Pons (tissue), 1 donor: ENCODE data around the gene KCNK1.
A peak's percentile ranks its signal among the peaks of the same experiment; 100 is the strongest.
"Not testable (repeated sequence)": the region's sequence is repeated elsewhere in the genome, so short reads cannot be mapped to it uniquely, and the experiment has no call there.

Source experiments
- DNase-seq: peaks from one replicate; pipeline ENCODE4 v3.0.0-alpha.2; 2016; ENCODE audit warnings: low spot score

Gene KCNK1

DNA sequence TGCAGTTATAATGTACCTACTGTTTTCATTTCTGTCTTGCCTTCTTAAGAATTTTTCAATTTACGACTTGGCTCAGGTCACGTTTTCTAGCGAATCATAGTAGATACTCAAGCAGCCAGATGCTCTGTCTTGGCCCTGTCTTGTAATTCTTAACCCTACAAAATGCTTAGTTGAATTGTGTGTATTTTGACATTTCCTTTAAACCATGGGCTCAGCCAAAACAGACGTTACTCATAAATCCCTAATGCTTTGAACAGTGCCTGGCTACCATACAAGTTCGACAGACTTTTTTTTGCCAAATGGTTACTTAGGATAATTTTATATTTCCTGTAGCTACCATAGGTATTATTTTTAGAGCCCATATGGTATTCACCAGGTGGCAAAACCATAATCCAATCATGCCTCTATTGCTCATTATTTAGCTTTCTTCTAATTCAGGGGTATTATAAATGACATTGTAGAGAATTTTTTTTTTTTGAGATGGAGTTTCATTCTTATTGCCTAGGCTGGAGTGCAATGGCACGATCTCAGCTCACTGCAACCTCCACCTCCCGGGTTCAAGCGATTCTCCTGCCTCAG lies 54.3 kb downstream of the KCNK1 start:
- no peak for DNase-seq

DNA sequence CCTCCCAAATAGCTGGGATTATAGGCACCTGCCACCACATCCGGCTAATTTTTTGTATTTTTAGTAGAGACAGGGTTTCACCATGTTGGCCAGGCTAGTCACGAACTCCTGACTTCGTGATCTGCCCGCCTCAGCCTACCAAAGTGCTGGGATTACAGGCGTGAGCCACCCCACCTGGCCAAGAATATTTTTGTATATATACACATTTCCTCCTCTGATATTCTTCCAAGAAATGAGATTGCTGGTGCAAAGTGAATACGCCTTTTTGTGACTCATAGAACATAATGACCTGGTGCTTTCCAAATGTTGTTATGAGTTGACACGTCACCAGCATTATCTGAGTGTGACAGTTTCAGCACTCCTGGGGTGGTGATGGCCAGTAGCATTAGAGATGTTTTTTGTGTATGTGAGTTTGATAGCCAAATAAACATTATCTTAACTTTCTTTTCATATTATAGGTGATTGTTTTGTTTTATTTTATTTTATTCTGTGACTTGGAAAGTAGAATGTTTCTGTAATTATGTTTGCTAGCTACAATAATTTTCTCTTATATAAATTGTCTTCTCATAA lies 54.9 kb downstream of the KCNK1 start:
- DNase-seq = no peak

DNA sequence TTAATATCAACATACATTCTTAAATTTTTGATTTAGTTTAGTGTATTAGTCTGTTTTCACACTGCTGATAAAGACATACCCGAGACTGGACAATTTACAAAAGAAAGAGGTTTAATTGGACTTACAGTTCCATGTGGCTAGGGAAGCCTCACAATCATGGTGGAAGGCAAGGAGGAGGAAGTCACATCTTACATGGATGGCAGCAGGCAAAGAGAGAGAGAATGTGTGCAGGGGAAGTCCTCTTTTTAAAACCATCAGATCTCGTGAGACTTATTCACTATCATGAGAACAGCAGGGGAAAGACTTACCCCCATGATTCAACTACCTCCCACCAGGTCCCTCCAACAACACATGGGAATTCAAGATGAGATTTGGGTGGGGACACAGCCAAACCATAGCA lies 56.5 kb downstream of the KCNK1 start:
- not testable (repeated sequence) for DNase-seq

DNA sequence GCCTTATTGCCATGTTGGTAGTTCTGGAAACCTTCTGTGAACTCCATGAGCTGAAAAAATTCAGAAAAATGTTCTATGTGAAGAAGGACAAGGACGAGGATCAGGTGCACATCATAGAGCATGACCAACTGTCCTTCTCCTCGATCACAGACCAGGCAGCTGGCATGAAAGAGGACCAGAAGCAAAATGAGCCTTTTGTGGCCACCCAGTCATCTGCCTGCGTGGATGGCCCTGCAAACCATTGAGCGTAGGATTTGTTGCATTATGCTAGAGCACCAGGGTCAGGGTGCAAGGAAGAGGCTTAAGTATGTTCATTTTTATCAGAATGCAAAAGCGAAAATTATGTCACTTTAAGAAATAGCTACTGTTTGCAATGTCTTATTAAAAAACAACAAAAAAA lies 57.4 kb downstream of the KCNK1 start:
- DNase-seq = peak; percentile 77

DNA sequence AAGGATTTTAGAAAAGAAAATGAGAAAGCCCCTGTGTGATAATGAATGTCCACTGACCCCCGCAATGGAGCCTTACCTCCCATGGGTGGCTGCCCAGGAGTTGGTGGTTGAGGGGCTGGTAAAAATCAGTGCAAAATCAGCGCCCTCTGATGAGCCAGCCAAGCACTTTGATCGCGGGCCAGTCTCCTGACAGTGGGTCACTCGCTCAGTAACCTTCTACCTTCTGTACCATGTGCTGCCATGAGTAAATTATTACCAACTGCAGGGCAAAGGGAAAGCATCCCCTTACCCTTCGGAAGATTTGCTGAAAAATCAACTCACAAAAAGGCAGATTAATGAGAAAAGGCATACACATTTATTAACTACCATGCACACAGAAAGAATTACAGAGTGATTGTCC lies 58.8 kb downstream of the KCNK1 start:
- no peak for DNase-seq

DNA sequence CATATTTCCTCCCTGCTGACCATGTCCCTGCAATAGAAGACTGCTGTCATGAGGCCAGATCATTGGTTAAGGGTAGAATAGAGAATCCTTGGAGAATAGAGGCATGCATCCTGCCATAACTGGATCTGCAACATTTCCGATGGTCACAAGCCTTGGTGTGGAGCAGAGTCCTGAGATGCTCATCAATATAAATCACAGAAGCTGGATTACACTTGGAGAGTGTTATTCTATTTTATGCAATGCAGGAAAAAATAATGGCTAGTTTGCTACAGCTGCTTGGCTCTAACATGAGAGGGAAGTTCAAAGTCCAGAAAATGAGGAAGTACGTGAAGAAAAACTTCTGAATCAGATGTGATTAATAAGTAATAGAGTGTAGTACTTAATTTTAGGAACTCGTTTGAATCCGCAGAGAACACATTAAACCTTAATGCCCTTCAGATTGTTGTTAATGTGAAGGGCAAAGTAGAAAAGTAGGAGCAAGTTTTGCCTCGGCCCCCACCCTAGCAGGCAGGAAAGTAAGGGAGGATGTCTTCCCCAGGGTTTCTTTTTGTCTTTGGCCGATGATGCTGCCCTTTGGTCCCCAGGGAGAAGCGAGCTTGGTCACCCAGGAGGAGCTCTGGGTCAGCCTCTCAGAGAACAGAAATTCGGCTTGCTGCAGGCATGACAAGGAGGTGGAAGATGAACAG lies 59.5 kb downstream of the KCNK1 start:
- no peak for DNase-seq

DNA sequence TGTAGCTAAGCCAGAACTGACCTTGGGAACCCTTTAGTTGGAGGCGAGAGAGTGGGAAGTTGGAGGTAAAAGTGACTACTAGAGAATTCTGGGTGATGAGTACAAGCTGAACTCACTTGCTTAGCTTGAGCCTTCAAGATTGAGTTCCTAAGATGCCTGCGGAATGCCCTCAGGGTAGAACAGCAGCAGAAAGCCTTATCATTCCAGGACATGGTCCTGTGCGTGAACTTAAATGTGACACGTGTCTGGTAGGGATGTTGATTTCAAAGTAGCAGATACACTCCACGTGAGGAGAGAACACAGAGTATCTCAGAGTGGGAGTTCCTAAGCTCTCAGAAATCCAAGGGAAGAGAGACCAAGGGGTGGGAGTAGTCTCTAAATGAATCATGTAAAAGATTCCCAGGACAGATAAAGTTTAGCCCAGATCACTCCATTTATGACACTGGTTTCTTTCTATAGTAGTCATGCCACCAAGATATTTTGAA lies 60.1 kb downstream of the KCNK1 start:
- no peak for DNase-seq

DNA sequence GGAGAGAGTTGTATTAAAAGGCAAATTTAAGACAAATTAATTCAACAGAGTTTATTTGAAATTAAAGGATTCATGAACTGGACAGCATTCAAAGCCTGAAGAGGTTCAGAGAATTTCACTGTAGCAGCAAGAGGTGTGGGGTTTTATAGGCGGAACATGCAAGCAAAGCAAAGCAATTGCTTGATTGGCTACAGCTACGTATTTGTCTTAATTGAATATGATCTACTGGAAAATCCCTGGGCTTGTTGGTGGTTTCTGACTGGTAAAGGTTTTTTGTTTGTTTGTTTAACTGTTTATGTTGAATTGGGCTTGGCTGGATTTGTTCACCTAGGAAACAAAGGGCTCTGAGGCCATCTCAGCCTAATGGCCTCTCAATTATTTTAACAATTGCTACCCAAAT lies 61.5 kb downstream of the KCNK1 start:
- no peak for DNase-seq

DNA sequence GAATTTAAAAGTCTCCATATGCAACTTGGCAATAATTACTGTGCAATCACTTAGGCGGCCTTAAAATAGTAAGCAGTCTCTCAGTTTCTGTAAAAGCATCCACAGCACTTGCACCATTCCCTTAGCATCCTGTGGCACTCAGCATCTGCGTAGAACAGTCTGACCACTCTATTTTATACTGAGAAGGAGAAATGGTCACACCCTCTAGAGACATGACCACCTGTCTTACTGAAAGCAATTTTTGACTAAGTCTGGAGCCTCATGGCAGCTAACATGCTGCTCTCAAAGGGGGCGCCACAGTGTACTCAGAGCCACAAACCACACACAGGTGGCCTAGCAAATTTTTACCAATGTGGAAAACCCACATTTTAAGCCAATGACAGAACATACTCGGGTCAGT lies 62.0 kb downstream of the KCNK1 start:
- DNase-seq = no peak

DNA sequence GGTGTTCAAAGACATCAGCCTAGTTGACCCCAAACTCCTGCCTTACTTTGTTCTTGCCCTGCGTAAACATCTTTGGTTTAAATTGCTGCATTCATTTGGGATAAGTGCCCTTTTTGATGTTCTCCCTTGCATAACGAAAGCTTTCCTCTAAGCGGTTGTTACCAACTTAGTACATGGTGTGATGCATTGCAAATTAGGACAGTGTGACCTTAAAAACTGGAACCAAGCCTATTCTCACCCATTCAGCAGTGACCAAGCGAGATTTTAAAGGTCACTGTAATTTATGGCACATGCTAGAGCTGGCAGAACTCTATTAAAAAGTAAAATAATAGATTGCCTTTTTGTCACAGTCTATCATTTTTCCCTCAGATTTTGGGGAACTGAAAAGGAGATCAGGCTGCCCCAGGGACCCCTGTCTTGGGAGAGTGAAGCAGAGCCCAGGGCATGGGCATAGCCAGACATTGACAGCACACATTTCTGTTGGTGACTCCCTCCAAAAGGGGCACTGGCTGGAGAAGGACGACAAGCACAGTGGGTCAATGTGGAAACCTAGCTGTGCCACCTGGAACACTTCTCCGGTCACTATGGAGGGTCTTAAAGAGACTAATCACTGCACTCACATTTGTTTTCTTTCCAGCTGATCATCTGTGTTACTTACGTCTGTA lies 63.9 kb downstream of the KCNK1 start:
- no peak for DNase-seq

DNA sequence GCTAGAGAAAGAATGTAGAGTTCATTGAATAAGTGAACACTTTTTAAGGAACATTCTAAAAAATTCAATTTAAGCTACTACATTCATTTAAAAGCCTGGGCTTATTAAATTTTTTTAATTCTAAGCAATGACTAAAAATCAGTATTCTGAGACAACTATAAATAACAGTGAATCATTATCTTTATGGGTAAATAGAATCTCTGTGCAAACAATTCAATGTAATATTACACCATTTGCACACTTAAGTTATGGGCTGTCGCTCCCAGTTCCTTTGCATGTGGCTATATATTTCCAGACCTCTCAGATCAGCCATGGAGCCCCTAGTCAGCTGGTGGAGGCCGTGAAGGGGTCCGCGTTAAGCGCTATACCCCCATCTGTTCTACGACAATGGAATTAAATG lies 65.1 kb downstream of the KCNK1 start:
- no peak for DNase-seq

DNA sequence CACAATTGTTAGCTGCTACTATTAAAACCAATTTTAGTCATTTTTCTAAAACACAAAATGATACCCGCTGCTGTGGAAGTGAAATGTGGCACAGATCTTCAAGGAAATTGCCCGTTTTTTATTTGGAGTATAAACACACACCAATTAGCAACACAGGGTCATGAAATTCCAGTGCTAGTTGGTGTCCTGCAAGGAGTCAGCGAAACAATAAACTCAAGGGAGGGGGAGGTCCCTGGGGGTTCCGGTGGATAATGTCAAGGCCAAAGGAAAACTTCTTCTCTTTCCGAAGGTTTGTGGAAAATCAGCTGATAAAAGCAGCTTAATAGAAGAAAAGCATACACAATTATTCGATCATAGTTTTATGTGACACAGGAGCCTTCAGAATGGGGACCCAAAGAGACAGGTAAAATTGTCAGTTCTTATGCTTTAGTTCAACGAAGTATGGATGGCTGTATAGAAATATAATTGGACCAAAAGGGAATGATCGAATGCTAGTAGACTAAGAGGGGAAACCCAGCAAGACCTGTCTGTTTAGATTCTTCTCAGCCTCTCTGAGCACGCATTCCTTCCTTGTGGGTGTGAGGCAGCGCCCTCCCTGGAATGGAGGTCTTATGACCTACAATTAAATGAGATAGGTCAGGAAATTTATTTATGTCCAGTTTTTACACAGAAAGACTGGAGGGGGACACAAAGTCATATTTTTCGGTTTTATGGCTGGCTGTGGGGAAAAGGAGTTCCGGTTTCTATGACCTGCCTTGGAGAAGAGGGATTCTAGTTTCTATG lies 65.9 kb downstream of the KCNK1 start:
- DNase-seq = no peak

DNA sequence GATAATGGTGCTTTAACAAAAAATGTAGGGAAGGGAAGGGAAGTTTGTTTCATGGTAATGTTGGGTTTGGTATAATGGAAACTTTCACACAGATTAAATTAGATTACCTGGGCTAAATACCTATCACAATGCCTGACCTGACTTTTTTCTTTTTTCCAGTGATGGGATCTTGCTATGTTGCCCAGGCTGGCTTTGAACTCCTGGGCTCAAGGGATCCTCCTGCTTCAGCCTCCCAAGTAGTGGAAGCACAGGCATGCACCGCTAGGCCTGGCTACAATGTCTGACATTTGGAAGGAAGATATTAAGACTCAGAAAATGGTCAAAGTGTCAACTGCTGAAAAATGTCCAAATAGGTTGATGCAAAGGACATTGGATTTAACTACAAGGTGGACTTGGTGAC lies 67.4 kb downstream of the KCNK1 start:
- DNase-seq = no peak

DNA sequence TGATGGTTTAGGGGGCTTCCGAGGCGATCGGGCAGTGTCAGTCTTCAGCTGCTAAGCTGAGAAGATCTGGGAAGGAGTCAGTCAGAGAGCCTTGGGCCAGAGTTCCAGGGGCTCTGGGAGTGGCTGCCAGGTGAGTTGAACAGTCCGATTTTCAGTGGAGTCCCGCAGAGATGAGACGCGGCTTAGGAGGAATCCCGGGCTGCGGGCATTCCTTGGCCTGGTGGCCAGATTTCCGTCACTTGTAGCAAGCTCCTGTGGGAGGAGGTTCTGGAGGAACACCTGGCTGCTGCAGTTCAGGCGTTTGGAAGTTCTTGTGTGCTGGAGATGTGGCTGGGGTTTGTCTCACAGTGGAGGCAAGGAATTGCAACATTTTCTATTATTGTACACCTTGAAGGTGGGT lies 72.7 kb downstream of the KCNK1 start:
- DNase-seq = not testable (repeated sequence)

DNA sequence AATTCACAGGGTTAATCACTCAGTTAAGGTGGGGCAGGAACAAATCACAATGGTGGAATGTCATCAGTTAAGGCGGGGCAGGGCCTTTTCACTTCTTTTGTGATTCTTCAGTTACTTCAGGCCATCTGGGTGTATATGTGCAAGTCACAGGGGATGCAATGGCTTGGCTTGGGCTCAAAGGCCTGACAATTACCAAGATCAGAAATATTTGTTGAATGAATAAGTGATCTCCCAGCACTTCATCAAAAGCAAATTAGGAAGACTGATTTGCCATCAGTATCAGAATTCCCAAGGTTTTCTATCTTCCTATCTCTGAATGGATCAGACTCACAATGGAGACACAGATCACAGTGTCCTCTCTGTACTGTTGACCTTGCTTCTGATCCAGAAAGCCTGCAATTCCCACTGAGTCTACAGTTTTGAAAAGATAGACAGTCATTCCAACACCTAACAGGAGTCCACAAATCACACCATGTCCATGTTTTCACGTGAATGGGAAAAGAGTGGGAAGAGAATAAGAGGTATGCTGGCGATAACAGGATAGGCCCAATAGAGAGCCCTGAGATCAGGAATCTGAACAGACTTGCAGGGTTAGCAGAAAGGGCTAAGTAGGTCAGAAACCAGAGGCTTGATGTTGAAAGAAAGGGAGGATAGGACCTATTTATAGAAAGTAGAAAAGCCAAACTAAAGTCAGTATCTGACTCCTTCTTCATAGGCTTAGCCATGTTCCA lies 75.3 kb downstream of the KCNK1 start:
- no peak for DNase-seq

DNA sequence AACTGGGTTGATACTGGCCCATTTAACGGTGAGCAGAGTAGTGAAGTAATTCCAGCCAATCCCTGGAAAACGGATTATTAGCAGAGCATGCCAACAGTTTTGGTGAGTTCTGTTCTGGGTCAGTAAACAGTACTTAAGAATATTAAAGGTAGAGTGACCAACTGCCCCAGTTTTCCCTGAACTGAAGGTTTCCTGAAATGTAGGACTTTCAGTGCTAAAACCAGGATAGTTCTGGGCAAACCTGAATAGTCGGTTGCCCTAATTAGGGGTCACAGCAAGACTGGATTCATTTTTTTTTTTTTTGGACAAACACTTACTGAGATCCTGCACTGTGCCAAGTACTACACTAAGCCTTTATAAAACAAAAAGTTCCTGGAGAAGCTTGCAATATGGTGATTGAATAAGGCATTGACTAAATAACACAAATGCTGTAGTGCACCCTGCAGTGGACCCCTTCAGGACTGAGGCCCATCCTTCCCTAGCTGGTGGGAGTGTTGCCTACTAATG lies 75.9 kb downstream of the KCNK1 start:
- DNase-seq = no peak

DNA sequence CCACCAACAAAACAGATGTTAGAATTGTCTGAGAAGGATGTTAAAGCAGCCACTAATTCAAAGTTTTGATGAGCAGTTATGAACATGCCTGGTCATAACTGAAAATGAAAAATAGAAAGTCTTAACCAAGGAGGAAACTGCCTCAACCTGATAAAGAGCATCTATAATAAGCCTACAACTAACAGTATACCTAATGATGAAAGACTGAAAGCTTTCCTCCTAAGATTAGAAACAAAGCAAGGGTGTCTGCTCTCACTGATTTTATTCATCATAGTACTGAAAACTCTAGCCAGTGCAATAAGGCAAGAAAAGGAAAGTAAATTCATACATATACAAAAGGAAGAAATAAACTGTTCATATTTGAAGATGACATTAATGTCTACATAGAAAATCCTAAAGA lies 82.0 kb downstream of the KCNK1 start:
- DNase-seq = no peak

DNA sequence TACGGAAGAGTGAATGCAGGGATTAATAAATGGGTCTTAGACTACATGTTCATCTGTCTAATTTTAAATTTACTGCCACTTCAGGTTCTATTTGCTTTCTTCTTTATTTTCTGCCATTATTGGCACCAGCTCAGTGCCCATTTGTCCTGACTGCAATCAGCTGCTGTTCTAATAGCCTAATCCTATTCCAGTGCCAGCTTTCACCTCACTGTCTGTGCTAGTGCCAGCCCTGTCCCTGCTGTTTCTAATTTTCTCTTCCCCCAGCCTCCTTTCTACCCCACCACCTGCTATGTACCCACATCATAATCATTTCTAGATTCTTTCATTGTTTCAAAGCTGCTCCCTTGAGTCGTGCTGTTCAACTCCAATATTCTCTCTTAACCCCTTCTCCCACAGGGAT lies 86.4 kb downstream of the KCNK1 start:
- no peak for DNase-seq

DNA sequence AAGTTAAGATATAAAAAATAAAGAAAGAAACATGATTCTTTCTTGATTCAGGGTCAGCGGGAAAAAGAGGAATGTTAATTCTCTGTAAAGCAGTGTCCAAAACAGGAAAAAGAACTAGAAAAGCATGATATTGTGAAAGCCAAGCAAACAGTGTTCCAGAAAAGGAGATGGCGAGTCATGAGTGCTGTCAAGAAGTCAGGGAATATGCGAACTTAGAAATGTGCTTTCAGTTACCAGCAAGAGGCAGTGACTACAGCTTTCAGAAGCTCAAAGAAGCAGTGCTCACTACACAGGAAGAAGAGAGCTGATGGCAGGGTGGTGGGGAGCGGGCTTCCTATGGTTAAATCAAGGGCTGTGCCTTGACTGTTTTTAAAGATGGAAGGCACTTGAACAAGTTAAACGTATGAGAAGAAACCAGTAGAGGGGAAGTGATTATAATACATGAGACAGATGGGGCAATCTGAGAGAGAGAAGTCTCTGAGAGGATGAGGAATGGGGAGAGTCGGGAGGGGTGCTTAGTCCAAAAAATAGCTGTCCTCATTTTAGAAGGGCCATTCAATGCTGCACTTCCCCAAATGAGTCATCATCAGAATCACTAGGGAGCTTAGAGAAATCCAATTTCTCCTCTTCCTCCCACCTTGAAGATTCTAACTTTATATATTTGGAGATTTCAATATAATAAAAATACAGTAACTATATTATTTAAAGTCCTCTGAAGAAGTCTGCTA lies 90.4 kb downstream of the KCNK1 start:
- no peak for DNase-seq

DNA sequence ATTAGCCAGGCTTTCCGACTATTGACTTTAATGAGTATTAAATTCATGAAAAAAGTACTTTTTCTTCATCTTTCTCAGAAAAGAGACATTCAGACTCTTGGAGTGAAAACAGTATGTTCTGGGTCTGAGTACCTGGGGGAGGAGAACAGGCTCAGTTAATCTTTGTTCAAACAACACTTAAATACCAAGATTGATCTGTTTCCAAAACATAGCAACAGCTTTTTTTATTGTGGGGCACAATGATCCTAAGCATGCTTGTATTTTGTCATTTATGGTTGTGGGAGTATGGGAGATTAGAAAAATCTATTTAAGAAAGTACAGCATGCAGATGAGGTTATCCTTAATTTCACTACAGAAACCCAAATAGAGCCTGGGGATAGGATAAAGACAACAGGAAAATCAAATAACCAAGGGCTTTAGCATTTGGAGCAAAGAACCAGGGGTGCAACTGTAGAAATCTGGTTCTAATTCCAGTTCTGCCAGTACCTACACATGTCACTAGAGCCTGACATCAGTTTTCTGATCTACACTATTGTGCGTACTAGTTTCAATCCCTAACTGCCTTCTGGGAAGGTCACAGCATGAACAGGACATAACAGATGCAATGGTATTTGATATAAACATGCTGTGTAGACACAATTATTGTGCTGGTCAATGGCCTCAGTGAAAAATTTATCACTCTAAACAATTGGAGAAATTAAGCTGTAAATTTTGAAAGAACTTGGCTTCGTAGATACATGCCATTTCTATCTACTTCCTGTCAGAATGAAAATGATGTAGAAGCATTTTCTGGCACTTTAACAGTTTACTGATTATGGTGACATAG lies 91.2 kb downstream of the KCNK1 start:
- no peak for DNase-seq
